AG10803 (cell line): ENCODE results near the gene PAQR9.

Source experiments
- DNase-seq: peaks from one replicate; pipeline ENCODE4 v3.0.0; 2010; ENCODE audit warnings: low read depth
- H3K4me3 ChIP-seq: 2 replicates; pipeline ENCODE4 v1.5.1; 2011; ENCODE audit warnings: mild to moderate bottlenecking, low read length, control low read depth
- TF ChIP-seq, protein P1 (sequence below): conservative IDR thresholded peaks from 2 replicates; pipeline ENCODE4 v1.5.1; 2011; ENCODE audit warnings: mild to moderate bottlenecking, low read length, control low read depth, inconsistent platforms

Gene PAQR9

GRCh38 chr3:142952272-142953193, 10.9 kb downstream of the PAQR9 start:
- H3K4me3 ChIP-seq: no peak overlapping the region
- TF ChIP-seq, protein P1, sequence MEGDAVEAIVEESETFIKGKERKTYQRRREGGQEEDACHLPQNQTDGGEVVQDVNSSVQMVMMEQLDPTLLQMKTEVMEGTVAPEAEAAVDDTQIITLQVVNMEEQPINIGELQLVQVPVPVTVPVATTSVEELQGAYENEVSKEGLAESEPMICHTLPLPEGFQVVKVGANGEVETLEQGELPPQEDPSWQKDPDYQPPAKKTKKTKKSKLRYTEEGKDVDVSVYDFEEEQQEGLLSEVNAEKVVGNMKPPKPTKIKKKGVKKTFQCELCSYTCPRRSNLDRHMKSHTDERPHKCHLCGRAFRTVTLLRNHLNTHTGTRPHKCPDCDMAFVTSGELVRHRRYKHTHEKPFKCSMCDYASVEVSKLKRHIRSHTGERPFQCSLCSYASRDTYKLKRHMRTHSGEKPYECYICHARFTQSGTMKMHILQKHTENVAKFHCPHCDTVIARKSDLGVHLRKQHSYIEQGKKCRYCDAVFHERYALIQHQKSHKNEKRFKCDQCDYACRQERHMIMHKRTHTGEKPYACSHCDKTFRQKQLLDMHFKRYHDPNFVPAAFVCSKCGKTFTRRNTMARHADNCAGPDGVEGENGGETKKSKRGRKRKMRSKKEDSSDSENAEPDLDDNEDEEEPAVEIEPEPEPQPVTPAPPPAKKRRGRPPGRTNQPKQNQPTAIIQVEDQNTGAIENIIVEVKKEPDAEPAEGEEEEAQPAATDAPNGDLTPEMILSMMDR: no peak
- no peak for DNase-seq

DNA sequence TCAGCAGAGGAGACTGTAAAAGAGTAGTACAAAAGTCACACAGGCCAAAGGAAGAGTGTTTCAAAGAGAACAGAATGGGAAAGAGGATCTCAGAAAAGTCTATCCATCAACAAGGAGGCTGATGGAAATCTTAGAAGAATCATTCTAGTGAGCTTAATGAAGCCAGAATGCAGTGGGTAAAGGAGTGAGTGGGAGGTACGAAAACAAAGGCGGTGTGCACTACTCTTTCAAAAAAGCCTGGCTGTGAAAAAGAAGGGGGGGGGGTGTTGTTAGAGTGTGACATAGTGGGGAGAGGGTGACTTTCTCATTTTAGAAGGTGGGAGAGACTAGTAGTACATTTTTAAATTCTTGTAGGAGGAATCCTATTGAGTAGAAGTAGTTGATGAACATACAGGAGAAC, 11.7 kb downstream of the PAQR9 start:
- H3K4me3 ChIP-seq: no peak overlapping the region
- TF ChIP-seq, protein P1: no peak

GRCh38 chr3:142950972-142951371, 12.5 kb downstream of the PAQR9 start:
- DNase-seq: no peak
- no peak overlapping the region for H3K4me3 ChIP-seq
- TF ChIP-seq, protein P1: no peak

More for the DNA sequence above, 11.7 kb downstream of the PAQR9 start:
- no peak for DNase-seq

DNA sequence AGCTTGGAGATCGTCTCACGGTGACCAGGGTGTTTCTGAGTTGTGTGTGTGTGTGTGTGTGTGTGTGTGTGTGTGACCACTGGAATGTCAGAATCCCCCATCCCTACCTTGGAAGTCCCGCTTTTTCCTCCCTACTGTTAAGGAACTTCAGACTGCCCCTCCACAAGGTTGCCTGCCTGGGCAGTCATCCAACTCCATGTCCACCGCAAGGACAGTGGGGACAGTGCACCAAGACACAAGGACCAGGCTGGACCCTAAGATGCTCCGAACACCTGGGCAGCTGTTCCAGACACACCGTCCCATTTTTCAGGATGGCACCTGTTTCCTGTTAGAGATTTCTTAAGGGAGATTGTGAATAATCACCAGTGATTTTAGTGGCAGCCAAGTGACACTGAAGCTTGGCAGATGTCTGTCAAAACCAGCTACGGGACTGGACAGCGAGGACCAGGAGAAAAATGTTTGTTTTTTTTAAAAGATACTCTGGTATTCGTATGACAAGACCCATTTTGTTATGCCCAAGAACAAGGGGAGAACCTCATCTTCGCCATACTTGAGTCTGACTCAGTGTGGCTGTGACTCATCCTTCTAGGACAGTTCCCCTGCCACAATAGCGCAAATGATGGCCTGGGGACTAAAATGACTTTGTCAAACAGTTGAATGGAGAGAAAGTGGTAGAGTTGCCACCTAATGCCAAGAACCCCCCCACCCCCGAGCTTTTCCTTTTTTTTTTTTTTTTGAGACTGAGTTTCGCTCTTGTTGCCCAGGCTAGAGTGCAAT, 15.5 kb downstream of the PAQR9 start:
- no peak for DNase-seq
- TF ChIP-seq, protein P1: no peak
- no peak overlapping the region for H3K4me3 ChIP-seq

GRCh38 chr3:142947352-142947751, 16.1 kb downstream of the PAQR9 start:
- no peak overlapping the region for H3K4me3 ChIP-seq
- TF ChIP-seq, protein P1: no peak
- no peak for DNase-seq

- no peak overlapping the region for H3K4me3 ChIP-seq
- TF ChIP-seq, protein P1: no peak
- no peak for DNase-seq
Measured at GRCh38 chr3:142946861-142947260, 16.6 kb downstream of the PAQR9 start.
